Uterus (tissue), 4 donors: ENCODE data around the gene HIP1. TPM values are rescaled to one million over a fixed set of nuclear protein-coding genes. Genes with fewer than 3 reads are reported as not detected.
"Not testable (repeated sequence)": the region's sequence is repeated elsewhere in the genome, so short reads cannot be mapped to it uniquely, and the experiment has no call there.

Experiments
- DNase-seq, 2 donors: peaks; one replicate each; pipeline ENCODE4 v3.0.0-alpha.2; 2019 to 2020
- H3K27ac ChIP-seq, 2 donors: fragments of 200-600 bp; sonication (generic); 1 replicate in 1 of 2; 2 replicates in 1 of 2; pipeline ENCODE4 v1.5.1; 2016 to 2018
- H3K27me3 ChIP-seq, 2 donors: fragments of 200-600 bp; sonication (generic); one replicate each; pipeline ENCODE4 v1.5.1; 2018 to 2019; ENCODE audit warnings: control low read depth in 1 of 2
- H3K36me3 ChIP-seq, 2 donors: fragments of 200-600 bp; sonication (generic); one replicate each; pipeline ENCODE4 v1.5.1; 2019; ENCODE audit warnings: control low read depth in 1 of 2
- H3K4me1 ChIP-seq, 2 donors: fragments of 200-600 bp; sonication (generic); one replicate each; pipeline ENCODE4 v1.5.1; 2018 to 2019; ENCODE audit warnings: control low read depth in 1 of 2
- H3K4me3 ChIP-seq, 2 donors: fragments of 200-600 bp; sonication (generic); 1 replicate in 1 of 2; 2 replicates in 1 of 2; pipeline ENCODE4 v1.5.1; 2018 to 2019; ENCODE audit warnings: mild to moderate bottlenecking in 1 of 2
- H3K9me3 ChIP-seq, 2 donors: fragments of 200-600 bp; sonication (generic); one replicate each; pipeline ENCODE4 v1.5.1; 2019; ENCODE audit warnings: control low read depth in 1 of 2
- CTCF ChIP-seq, 4 experiments: fragments of 200-600 bp in 2 of 4; fragments of 450-650 bp in 2 of 4; sonication (generic) in 2 of 4; IDR thresholded peaks; one replicate each; pipeline ENCODE4 v1.5.1; 2016 to 2019; ENCODE audit warnings: antibody characterized with exemption in 4 of 4, mild to moderate bottlenecking in 2 of 4, moderate library complexity in 1 of 4
- POLR2A ChIP-seq, 2 donors: fragments of 450-650 bp; IDR thresholded peaks; one replicate each; pipeline ENCODE4 v1.6.1; 2016; ENCODE audit warnings: antibody characterized with exemption in 2 of 2, mild to moderate bottlenecking in 1 of 2, moderate library complexity in 1 of 2
- intact Hi-C: fragments of 100-400 bp; cut with DNase I; formaldehyde crosslinking; loops from one replicate; pipeline ENCODE4 v1.15.1; 2023; ENCODE audit warnings: low total_unique reads
- small RNA-seq: library from RNA; depleted of rRNA; stranded (forward); fragments of <200 nt; gene quantifications from one replicate; pipeline ENCODE3, GENCODE V24; 2016
- total RNA-seq, 4 donors: library from RNA; depleted of rRNA in 3 of 4; stranded (reverse); fragments of >200 nt in 3 of 4; gene quantifications; one replicate each; pipeline versions ENCODE4 v1.1.0 to v1.2.4, GENCODE V29; 2014 to 2023
- donor health status: DM: yes; HTN: yes; CAD: no.

Gene HIP1
- total RNA-seq, 4 donors from 2014 or later: 13.1 to 48.8 (median 20.3) TPM

- H3K36me3 ChIP-seq, intact Hi-C loops, H3K4me1 ChIP-seq, H3K9me3 ChIP-seq, H3K27me3 ChIP-seq: not testable (repeated sequence)
- peak in 1 of 4 experiments; percentile 24 for TF ChIP-seq CTCF (IDR thresholded peaks at IDR 0.05)
- peak in 1 of 2 donors; percentile 41 for TF ChIP-seq POLR2A (IDR thresholded peaks at IDR 0.05)
- DNase-seq: peak; percentile 90 to 93
- peak within 1 kb of the TSS; percentile 78 to 91 for H3K4me3 ChIP-seq
- H3K27ac ChIP-seq: peak within 1 kb of the TSS; percentile 81 to 87
Measured at GRCh38 chr7:75485979-75486643, 252.6 kb downstream of the HIP1 start, which contains the start of gene POM121C. TSS of gene POM121C (minus strand) at chr7:75486299. CDS start at chr7:75441496, 44,803 bp downstream.

- intact Hi-C loops, H3K36me3 ChIP-seq, DNase-seq, H3K9me3 ChIP-seq, H3K4me1 ChIP-seq, H3K27me3 ChIP-seq: not testable (repeated sequence)
- Histone ChIP-seq H3K27ac (peak overlapping the region; percentile 81 to 87), H3K4me3 (peak overlapping the region; percentile 78 to 91)
Measured at GRCh38 chr7:75485355-75485978, 253.3 kb downstream of the HIP1 start.

Small RNA genes lying within 50 kb of the gene (small RNA-seq; reads per million reads assigned to genes)
- gene AC211429.1 (not detected), gene RF00019 (not detected)

Other genes with a start within 250 kb of the HIP1 start
- gene SPDYE5, start 246.6 kb downstream of the HIP1 start, total RNA-seq: not detected
- not detected for gene CCL26, start 33.3 kb upstream of the HIP1 start, total RNA-seq
- not detected for gene CCL24, start 74.9 kb upstream of the HIP1 start, total RNA-seq
- 10 to 100 TPM in 2 of 4 donors, 1 to 10 TPM in 2; 2.0 to 45.4 (median 11.3) TPM for gene RHBDD2, start 140.1 kb upstream of the HIP1 start, total RNA-seq
- 100 to 1,000 TPM in 1 of 4 donors, 10 to 100 TPM in 2, 1 to 10 TPM in 1; 10.0 to 122 (median 69.2) TPM for gene POR, start 176.2 kb upstream of the HIP1 start, total RNA-seq